ENCODE measurements around the gene SERGEF.

SERGEF gene

DNA sequence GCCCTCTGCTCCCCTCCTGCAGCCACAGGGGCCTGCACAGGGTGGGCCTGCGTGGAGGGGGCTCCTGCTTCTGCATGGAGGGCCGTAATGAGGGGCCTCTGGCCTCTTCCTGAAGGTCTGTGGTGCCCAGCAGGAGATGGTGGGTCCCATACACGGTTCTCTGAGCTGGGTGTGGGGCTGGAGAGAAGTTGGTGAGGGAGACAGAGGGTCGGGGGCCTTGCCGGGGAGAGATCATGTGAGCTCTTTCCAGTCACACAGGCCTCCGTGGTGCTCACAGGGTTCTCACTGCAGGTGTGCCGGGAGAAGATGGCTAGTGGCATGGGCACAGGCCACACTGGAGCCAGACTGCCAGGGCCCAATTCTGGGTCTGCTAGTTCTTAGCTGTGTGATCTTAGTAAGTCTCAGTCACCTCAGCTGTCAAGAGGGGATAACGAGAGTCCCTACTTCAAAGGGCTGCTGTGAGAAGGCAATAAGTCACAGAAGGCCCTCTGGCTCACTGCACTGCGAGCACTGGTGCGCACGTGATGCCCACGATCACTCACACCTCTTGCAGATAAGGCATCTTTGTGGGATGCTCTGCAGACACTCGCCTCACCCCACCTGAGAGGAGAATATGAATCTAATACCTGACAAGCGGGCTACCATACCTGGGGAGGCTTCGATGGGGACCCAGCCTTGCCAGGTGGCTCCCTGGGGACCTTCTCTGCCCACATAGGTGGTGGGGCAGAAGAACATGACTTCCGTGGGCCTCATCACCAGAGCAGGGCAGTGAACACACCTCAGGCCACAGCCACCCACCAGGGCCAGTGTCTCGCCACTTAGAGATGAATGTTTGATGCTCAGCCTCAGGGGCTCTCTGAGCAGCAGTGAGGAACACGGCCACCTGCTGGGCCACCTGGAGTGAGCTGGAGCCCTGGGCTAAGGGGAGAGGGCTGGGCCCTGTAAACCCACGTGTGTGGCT lies 263.8 kb downstream of the SERGEF start:
- Histone ChIP-seq H3K4me1 (ENCODE audit: control insufficient read depth, low read depth, low read length) (no peaks in the 10 kb centered on the region), H3K56ac (ENCODE audit: low read length) (no peak overlapping the region), H3K4me3 (ENCODE audit: low read length) (no peak overlapping the region), H3K18ac (ENCODE audit: low read length) (no peak overlapping the region), H3K4me2 (ENCODE audit: low read length) (no peak overlapping the region), H3K36me3 (ENCODE audit: control insufficient read depth, insufficient read depth, low read length) (no peaks in the 10 kb centered on the region), H4K5ac (ENCODE audit: low read length) (no peak overlapping the region), H2BK5ac (ENCODE audit: low read length) (no peak overlapping the region), H2BK15ac (replicated peaks; ENCODE audit: low read depth) (no peak overlapping the region), H3K79me2 (ENCODE audit: control insufficient read depth, insufficient read depth, low read length) (no peaks in the 10 kb centered on the region), H3K4ac (ENCODE audit: low read depth, low read length) (no peak overlapping the region), H3K9ac (ENCODE audit: low read length) (no peak overlapping the region), H2AK5ac (ENCODE audit: low read length) (no peak overlapping the region), H2BK120ac (ENCODE audit: low read depth, low read length) (no peak overlapping the region), H3K27ac (ENCODE audit: low read depth, low read length) (no peak overlapping the region), H3K27me3 (ENCODE audit: insufficient read depth, low read length, poor library complexity) (no peaks in the 10 kb centered on the region), H4K8ac (ENCODE audit: low read depth, low read length) (no peak overlapping the region), H3K79me1 (ENCODE audit: low read length) (no peaks in the 10 kb centered on the region), H3K23ac (ENCODE audit: low read length) (no peak overlapping the region)
- no peak for DNase-seq
- no CpG with 5 or more reads among the region's 19 CpGs for WGBS (ENCODE audit: extremely low coverage, insufficient coverage, low lambda C conversion rate)

GRCh38 chr11:17748044-17748443 lies 264.8 kb downstream of the SERGEF start:
- no peak overlapping the region for H3K27ac ChIP-seq (ENCODE audit: low read depth, low read length)
- no peak overlapping the region for H3K4me2 ChIP-seq (ENCODE audit: low read length)
- no peak overlapping the region for H4K5ac ChIP-seq (ENCODE audit: low read length)
- H3K79me2 ChIP-seq (ENCODE audit: control insufficient read depth, insufficient read depth, low read length), result no peaks in the 10 kb centered on the region
- H3K4me1 ChIP-seq (ENCODE audit: control insufficient read depth, low read depth, low read length), result no peaks in the 10 kb centered on the region
- H3K4me3 ChIP-seq (ENCODE audit: low read length), result no peak overlapping the region
- H3K9ac ChIP-seq (ENCODE audit: low read length), result no peak overlapping the region
- H3K23ac ChIP-seq (ENCODE audit: low read length), result peak overlapping the region; percentile 45
- no peak overlapping the region for H2AK5ac ChIP-seq (ENCODE audit: low read length)
- H3K36me3 ChIP-seq (ENCODE audit: control insufficient read depth, insufficient read depth, low read length), result no peaks in the 10 kb centered on the region
- H3K27me3 ChIP-seq (ENCODE audit: insufficient read depth, low read length, poor library complexity), result no peaks in the 10 kb centered on the region
- H3K4ac ChIP-seq (ENCODE audit: low read depth, low read length), result no peak overlapping the region
- H4K8ac ChIP-seq (ENCODE audit: low read depth, low read length), result no peak overlapping the region
- no peak overlapping the region for H3K18ac ChIP-seq (ENCODE audit: low read length)
- H3K56ac ChIP-seq (ENCODE audit: low read length), result no peak overlapping the region
- no CpG with 5 or more reads among the region's 8 CpGs for whole genome bisulfite sequencing (ENCODE audit: extremely low coverage, insufficient coverage, low lambda C conversion rate)
- H2BK5ac ChIP-seq (ENCODE audit: low read length), result no peak overlapping the region
- no peaks in the 10 kb centered on the region for H3K79me1 ChIP-seq (ENCODE audit: low read length)
- no peak overlapping the region for H2BK120ac ChIP-seq (ENCODE audit: low read depth, low read length)
- no peak for DNase-seq
- H2BK15ac ChIP-seq (replicated peaks; ENCODE audit: low read depth), result no peak overlapping the region

- no peaks in the 10 kb centered on the region for H3K79me2 ChIP-seq (ENCODE audit: control insufficient read depth, insufficient read depth, low read length)
- H2BK120ac ChIP-seq (ENCODE audit: low read depth, low read length), result no peak overlapping the region
- no peak overlapping the region for H3K9ac ChIP-seq (ENCODE audit: low read length)
- H3K27ac ChIP-seq (ENCODE audit: low read depth, low read length), result no peak overlapping the region
- no peak overlapping the region for H3K4me3 ChIP-seq (ENCODE audit: low read length)
- no peak overlapping the region for H2AK5ac ChIP-seq (ENCODE audit: low read length)
- H3K23ac ChIP-seq (ENCODE audit: low read length), result no peak overlapping the region
- no peaks in the 10 kb centered on the region for H3K79me1 ChIP-seq (ENCODE audit: low read length)
- no peak overlapping the region for H4K5ac ChIP-seq (ENCODE audit: low read length)
- no peak overlapping the region for H4K8ac ChIP-seq (ENCODE audit: low read depth, low read length)
- no peak overlapping the region for H3K4ac ChIP-seq (ENCODE audit: low read depth, low read length)
- no peaks in the 10 kb centered on the region for H3K36me3 ChIP-seq (ENCODE audit: control insufficient read depth, insufficient read depth, low read length)
- DNase-seq, result no peak
- no peaks in the 10 kb centered on the region for H3K4me1 ChIP-seq (ENCODE audit: control insufficient read depth, low read depth, low read length)
- H3K4me2 ChIP-seq (ENCODE audit: low read length), result no peak overlapping the region
- H3K18ac ChIP-seq (ENCODE audit: low read length), result no peak overlapping the region
- no peak overlapping the region for H2BK15ac ChIP-seq (replicated peaks; ENCODE audit: low read depth)
- WGBS (ENCODE audit: extremely low coverage, insufficient coverage, low lambda C conversion rate), result no CpG with 5 or more reads among the region's 19 CpGs
- no peak overlapping the region for H2BK5ac ChIP-seq (ENCODE audit: low read length)
- no peaks in the 10 kb centered on the region for H3K27me3 ChIP-seq (ENCODE audit: insufficient read depth, low read length, poor library complexity)
- H3K56ac ChIP-seq (ENCODE audit: low read length), result no peak overlapping the region
Measured at GRCh38 chr11:17747131-17747955, 265.5 kb downstream of the SERGEF start.

DNA sequence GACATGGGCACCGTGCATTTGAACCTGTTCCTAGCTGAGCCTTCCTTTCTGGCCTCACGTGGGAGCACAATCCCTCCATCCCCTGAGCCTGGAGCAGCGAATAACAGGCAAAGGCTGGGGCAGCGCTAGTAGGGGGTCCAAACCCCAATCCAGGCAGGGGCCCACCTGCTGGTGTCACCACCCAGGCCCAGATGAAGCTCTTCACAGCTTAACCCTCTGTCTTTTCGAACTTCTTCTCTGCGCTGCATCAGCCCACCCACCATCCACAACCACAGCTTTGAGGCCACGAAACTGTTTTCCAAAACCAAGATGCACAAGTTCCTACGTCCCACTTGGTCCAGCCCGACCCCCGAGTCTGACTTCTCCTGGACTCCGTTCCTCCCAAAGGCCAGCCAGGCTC lies 266.8 kb downstream of the SERGEF start:
- Histone ChIP-seq H3K79me2 (ENCODE audit: control insufficient read depth, insufficient read depth, low read length) (no peaks in the 10 kb centered on the region), H3K27me3 (ENCODE audit: insufficient read depth, low read length, poor library complexity) (no peaks in the 10 kb centered on the region), H3K36me3 (ENCODE audit: control insufficient read depth, insufficient read depth, low read length) (no peaks in the 10 kb centered on the region), H3K27ac (ENCODE audit: low read depth, low read length) (no peak overlapping the region), H3K4me2 (ENCODE audit: low read length) (no peak overlapping the region), H3K4ac (ENCODE audit: low read depth, low read length) (no peak overlapping the region), H2AK5ac (ENCODE audit: low read length) (no peak overlapping the region), H3K23ac (ENCODE audit: low read length) (no peak overlapping the region), H4K5ac (ENCODE audit: low read length) (no peak overlapping the region), H3K4me3 (ENCODE audit: low read length) (no peak overlapping the region), H3K56ac (ENCODE audit: low read length) (no peak overlapping the region), H2BK15ac (replicated peaks; ENCODE audit: low read depth) (no peak overlapping the region), H4K8ac (ENCODE audit: low read depth, low read length) (no peak overlapping the region), H3K18ac (ENCODE audit: low read length) (no peak overlapping the region), H3K9ac (ENCODE audit: low read length) (no peak overlapping the region), H2BK120ac (ENCODE audit: low read depth, low read length) (no peak overlapping the region), H3K79me1 (ENCODE audit: low read length) (no peaks in the 10 kb centered on the region), H3K4me1 (ENCODE audit: control insufficient read depth, low read depth, low read length) (no peaks in the 10 kb centered on the region), H2BK5ac (ENCODE audit: low read length) (no peak overlapping the region)
- no CpG with 5 or more reads among the region's 11 CpGs for WGBS (ENCODE audit: extremely low coverage, insufficient coverage, low lambda C conversion rate)
- DNase-seq, result no peak

DNA sequence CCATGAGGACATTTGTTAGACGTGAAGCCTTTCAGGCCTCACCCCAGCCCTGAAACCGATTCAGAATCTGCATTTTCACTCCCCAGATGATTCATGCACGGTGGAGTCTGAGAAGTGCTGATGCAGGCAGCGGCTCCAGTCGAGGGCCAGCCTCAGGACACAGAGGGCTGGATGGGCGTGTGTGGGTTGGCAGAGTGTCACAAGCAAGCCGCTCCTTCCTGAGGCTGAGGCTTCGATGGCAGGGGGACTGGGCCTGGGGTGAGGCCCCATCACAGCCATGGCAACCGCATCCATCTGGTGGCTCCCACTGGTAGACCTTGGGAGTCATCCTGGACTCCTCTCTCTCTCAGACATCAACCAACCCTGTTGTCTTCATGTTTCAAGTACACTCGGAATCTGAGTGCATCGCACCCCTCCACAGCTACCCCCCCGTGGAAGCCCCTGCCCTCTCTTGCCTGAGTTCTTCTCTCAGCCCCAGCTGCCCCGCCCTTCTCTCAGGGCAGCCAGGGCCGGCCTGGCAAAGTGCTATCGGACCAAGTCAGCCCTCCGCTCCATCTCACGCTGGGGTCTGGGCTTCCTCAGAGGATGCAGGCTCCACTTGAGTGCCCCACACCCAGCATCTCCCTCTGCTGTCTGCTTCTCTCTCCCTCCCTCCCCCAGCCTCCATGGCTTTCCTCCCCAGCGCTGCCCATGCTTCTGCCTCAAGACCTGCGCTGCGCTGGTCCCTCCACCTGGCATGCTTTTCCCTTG lies 267.6 kb downstream of the SERGEF start:
- H3K27me3 ChIP-seq (ENCODE audit: insufficient read depth, low read length, poor library complexity), result no peaks in the 10 kb centered on the region
- no peak overlapping the region for H4K5ac ChIP-seq (ENCODE audit: low read length)
- no peaks in the 10 kb centered on the region for H3K79me2 ChIP-seq (ENCODE audit: control insufficient read depth, insufficient read depth, low read length)
- H2BK15ac ChIP-seq (replicated peaks; ENCODE audit: low read depth), result no peak overlapping the region
- H3K4me1 ChIP-seq (ENCODE audit: control insufficient read depth, low read depth, low read length), result no peaks in the 10 kb centered on the region
- no CpG with 5 or more reads among the region's 20 CpGs for WGBS (ENCODE audit: extremely low coverage, insufficient coverage, low lambda C conversion rate)
- H3K4me3 ChIP-seq (ENCODE audit: low read length), result no peak overlapping the region
- H3K56ac ChIP-seq (ENCODE audit: low read length), result no peak overlapping the region
- no peak overlapping the region for H3K18ac ChIP-seq (ENCODE audit: low read length)
- no peak overlapping the region for H3K23ac ChIP-seq (ENCODE audit: low read length)
- no peak overlapping the region for H2BK120ac ChIP-seq (ENCODE audit: low read depth, low read length)
- H3K79me1 ChIP-seq (ENCODE audit: low read length), result no peaks in the 10 kb centered on the region
- no peak overlapping the region for H3K27ac ChIP-seq (ENCODE audit: low read depth, low read length)
- no peak overlapping the region for H4K8ac ChIP-seq (ENCODE audit: low read depth, low read length)
- H3K36me3 ChIP-seq (ENCODE audit: control insufficient read depth, insufficient read depth, low read length), result no peaks in the 10 kb centered on the region
- H3K4me2 ChIP-seq (ENCODE audit: low read length), result no peak overlapping the region
- H2BK5ac ChIP-seq (ENCODE audit: low read length), result no peak overlapping the region
- H2AK5ac ChIP-seq (ENCODE audit: low read length), result no peak overlapping the region
- no peak overlapping the region for H3K4ac ChIP-seq (ENCODE audit: low read depth, low read length)
- no peak overlapping the region for H3K9ac ChIP-seq (ENCODE audit: low read length)
- no peak for DNase-seq

All from mesendoderm (in vitro differentiated cells).